Esophagus squamous epithelium (tissue), 4 donors: Measurements from ENCODE around the gene CCDC136.

Experiments used
- POLR2A ChIP-seq, 4 donors: fragments of 450-650 bp; IDR thresholded peaks; one replicate each; pipeline ENCODE4 v1.6.1; 2017; ENCODE audit warnings: antibody characterized with exemption in 4 of 4, mild to moderate bottlenecking in 4 of 4, moderate library complexity in 3 of 4
- TF ChIP-seq, protein P1 (sequence below), 6 experiments: fragments of 450-650 bp in 4 of 6; fragments of 200-600 bp in 2 of 6; sonication (generic) in 2 of 6; IDR thresholded peaks; one replicate each; pipeline ENCODE4 v1.5.1; 2016 to 2019; ENCODE audit warnings: antibody characterized with exemption in 6 of 6, mild to moderate bottlenecking in 4 of 6, moderate library complexity in 4 of 6

DNA sequence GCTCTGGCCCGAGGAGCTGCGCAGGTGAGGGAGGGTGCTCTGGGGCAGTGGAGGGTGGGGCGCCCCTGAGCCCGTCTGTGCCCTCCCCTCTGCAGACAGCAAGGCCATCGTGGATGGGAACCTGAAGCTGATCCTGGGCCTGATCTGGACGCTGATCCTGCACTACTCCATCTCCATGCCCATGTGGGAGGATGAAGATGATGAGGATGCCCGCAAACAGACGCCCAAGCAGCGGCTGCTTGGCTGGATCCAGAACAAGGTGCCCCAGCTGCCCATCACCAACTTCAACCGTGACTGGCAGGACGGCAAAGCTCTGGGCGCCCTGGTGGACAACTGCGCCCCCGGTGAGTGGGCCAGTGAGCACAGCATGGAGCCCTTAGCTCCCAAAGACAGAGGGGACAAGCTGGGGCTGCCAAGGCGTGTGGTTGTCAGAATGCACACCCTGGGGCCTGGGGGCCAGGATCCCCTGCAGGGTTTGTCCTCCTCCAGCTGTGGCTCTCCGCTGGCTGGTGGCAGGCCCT lies 43.5 kb downstream of the CCDC136 start:
- TF ChIP-seq, protein P1, sequence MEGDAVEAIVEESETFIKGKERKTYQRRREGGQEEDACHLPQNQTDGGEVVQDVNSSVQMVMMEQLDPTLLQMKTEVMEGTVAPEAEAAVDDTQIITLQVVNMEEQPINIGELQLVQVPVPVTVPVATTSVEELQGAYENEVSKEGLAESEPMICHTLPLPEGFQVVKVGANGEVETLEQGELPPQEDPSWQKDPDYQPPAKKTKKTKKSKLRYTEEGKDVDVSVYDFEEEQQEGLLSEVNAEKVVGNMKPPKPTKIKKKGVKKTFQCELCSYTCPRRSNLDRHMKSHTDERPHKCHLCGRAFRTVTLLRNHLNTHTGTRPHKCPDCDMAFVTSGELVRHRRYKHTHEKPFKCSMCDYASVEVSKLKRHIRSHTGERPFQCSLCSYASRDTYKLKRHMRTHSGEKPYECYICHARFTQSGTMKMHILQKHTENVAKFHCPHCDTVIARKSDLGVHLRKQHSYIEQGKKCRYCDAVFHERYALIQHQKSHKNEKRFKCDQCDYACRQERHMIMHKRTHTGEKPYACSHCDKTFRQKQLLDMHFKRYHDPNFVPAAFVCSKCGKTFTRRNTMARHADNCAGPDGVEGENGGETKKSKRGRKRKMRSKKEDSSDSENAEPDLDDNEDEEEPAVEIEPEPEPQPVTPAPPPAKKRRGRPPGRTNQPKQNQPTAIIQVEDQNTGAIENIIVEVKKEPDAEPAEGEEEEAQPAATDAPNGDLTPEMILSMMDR (IDR thresholded peaks at IDR 0.05): no peak
- TF ChIP-seq POLR2A (IDR thresholded peaks at IDR 0.05): no peak
